Measurements from ENCODE around the gene OR2J3. TPM values are rescaled to one million over a fixed set of nuclear protein-coding genes. Genes with fewer than 3 reads are reported as not detected.
"Not testable (repeated sequence)": the region's sequence is repeated elsewhere in the genome, so short reads cannot be mapped to it uniquely, and the experiment has no call there.

OR2J3 gene
- total RNA-seq, 1 donor from 2014 or later, result not detected

DNA sequence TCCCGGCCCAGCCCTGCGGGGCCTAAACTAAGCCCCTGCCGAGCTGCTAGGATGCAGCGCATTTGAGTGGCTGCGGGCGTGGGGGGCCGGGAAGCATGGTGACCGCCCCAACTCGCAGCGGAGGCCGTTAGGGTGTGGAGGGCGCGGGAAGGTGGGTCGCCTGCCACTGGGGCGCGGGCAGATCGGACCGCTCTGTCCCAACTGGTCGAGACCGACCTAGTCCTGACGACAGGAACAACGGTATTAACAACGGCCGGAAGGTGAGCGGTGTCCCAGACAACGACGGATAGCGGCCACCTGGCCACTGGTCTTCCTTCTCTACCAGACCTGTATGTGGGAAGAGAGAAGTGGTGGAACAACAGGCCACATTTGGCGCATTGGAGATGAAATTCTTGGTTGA lies 52.1 kb downstream of the OR2J3 start:
- intact Hi-C loops (cut with micrococcal nuclease), result not testable (repeated sequence)

Other genes with a start within 250 kb of the OR2J3 start
- gene TRIM27, start 184.1 kb upstream of the OR2J3 start, total RNA-seq, result 61.5 and 65.9 TPM in 2 replicates
- gene ZNF311, start 102.7 kb upstream of the OR2J3 start, total RNA-seq, result 0.66 and 0.77 TPM in 2 replicates
- gene OR2W1, start 62.9 kb upstream of the OR2J3 start, total RNA-seq, result not detected in 2 replicates
- gene OR2B3, start 20.7 kb upstream of the OR2J3 start, total RNA-seq, result not detected in 2 replicates
- gene OR2J1, start 8.6 kb upstream of the OR2J3 start, total RNA-seq, result not detected in 2 replicates
- not detected in 2 replicates for gene OR2J2, start 62.8 kb downstream of the OR2J3 start, total RNA-seq
- not detected in 2 replicates for gene OR14J1, start 193.6 kb downstream of the OR2J3 start, total RNA-seq